Prostate gland (tissue), 2 donors: ENCODE measurements around the gene VDR.

Source experiments
- POLR2AphosphoS5 ChIP-seq: sonication (generic); formaldehyde crosslinking; IDR thresholded peaks from one replicate; pipeline ENCODE4 v1.6.1; 2017; ENCODE audit warnings: antibody characterized with exemption
- TF ChIP-seq, protein P1 (sequence below), 4 experiments: fragments of 200-600 bp in 2 of 4; fragments of 450-650 bp in 2 of 4; sonication (generic) in 2 of 4; IDR thresholded peaks; 1 replicate in 3 of 4; 2 replicates in 1 of 4; pipeline ENCODE4 v1.5.1; 2016 to 2019; ENCODE audit warnings: antibody characterized with exemption in 4 of 4, mild to moderate bottlenecking in 2 of 4, moderate library complexity in 2 of 4

DNA sequence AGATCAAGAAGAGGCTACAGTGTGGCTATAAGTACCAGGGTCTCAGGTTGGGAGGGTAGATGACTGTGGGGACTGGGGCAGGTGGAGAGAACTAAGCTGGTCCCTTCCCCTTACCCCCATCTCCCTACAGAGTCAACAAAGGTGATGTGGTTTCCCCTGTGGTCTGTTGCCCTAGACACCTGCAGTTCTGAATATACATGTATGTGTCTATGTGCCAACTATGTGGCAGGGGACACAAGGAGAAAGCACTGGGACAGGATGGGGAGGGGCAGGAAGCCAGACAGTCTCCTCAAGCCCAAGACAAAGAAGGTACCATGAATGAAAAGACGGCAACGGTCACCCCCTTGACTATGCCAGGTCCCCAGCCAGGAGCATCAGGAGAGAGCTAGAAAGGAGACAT lies 80.6 kb downstream of the VDR start:
- no peak for TF ChIP-seq POLR2AphosphoS5
- TF ChIP-seq, protein P1, sequence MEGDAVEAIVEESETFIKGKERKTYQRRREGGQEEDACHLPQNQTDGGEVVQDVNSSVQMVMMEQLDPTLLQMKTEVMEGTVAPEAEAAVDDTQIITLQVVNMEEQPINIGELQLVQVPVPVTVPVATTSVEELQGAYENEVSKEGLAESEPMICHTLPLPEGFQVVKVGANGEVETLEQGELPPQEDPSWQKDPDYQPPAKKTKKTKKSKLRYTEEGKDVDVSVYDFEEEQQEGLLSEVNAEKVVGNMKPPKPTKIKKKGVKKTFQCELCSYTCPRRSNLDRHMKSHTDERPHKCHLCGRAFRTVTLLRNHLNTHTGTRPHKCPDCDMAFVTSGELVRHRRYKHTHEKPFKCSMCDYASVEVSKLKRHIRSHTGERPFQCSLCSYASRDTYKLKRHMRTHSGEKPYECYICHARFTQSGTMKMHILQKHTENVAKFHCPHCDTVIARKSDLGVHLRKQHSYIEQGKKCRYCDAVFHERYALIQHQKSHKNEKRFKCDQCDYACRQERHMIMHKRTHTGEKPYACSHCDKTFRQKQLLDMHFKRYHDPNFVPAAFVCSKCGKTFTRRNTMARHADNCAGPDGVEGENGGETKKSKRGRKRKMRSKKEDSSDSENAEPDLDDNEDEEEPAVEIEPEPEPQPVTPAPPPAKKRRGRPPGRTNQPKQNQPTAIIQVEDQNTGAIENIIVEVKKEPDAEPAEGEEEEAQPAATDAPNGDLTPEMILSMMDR (IDR thresholded peaks at IDR 0.05), result no peak
